HG03342 (cell line): ENCODE results near the gene PHLDA2.

ENCODE experiments used
- ATAC-seq: cut with Tn5 transposase; IDR thresholded peaks from one replicate; pipeline ENCODE4 v1.9.1; 2021; ENCODE audit warnings: mild to moderate bottlenecking, moderate library complexity; ENCODE audit not compliant: unreplicated experiment

PHLDA2 gene

GRCh38 chr11:2930704-2931419 is 1.6 kb upstream of the PHLDA2 start:
- ATAC-seq: peak; percentile 23

GRCh38 chr11:2929950-2930703 is 907 bp upstream of the PHLDA2 start:
- peak; percentile 42 for ATAC-seq

GRCh38 chr11:2929531-2929949 is 320 bp upstream of the PHLDA2 start:
- no peak for ATAC-seq

- no peak for ATAC-seq
These were observed 1.2 kb downstream of the PHLDA2 start for GRCh38 chr11:2927851-2928604.

DNA sequence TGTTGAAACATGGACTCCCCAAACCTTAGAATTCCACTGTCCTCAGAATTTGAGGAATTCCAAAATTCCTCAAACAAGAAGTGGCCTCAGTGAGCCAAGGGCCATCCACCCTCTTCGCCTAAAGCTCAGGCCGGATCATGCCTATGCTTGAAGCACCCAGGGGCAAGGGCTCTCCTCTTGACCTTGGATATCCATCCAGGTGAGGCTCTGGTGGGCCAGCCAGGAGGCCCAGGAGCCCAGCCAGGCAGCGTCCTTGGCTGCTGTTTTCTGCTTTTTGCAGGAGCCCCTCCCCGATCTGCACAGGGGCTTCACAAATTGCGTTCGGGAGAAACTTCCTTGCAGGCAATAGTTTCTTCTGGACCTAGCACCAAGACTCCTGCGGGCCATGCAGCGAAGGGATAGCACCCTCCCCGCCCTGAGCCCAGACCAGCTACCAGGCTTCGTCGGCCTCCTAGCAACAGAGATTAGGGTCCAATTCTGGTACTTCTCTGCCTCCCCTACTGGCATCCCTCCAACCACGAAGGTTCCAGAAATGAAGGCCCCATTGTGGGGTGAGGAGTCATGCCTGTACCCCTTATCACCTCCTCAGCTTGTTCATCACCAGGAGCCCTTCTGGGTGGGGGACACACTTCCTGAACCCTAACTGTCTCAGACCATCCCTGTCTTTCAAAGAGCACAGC is 2.0 kb downstream of the PHLDA2 start:
- no peak for ATAC-seq

GRCh38 chr11:2926611-2927051 is 2.6 kb downstream of the PHLDA2 start:
- no peak for ATAC-seq

DNA sequence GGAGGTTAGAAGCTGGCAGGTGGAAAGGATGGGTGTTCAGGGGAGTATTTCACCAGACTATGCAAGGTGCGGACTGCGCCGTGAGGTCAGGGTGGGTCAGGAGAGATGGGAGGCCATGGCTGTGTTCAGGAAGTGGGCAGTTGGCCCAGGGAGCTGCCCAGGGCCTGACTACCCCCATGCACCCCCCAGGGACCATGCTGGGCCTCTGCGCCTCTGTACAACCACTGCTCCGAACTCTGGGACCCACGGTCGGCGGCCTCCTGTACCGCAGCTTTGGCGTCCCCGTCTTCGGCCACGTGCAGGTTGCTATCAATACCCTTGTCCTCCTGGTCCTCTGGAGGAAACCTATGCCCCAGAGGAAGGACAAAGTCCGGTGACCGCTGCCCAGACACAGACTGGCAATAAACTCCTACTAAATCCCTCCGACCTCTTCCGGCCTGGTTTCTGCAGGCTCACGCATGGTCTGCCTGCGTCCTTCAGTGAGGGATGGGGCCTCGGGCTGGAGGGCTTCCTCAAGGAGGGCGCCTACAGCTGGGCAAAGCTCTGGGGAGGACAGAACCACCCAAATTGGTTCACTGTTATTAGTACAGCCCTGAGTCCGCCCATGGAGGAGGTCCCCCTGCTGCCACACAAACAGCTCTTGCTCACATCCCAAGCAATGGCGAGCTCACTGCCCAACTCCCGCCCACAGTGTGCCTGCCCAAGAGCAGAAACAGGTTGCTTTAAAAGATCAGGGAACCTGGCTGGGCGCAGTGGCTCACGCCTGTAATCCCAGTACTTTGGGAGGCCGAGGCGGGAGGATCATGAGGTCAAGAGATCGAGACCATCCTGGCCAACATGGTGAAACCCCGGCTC is 4.2 kb downstream of the PHLDA2 start:
- ATAC-seq: no peak

- ATAC-seq: no peak
These were observed 4.8 kb downstream of the PHLDA2 start for GRCh38 chr11:2924381-2924780.

DNA sequence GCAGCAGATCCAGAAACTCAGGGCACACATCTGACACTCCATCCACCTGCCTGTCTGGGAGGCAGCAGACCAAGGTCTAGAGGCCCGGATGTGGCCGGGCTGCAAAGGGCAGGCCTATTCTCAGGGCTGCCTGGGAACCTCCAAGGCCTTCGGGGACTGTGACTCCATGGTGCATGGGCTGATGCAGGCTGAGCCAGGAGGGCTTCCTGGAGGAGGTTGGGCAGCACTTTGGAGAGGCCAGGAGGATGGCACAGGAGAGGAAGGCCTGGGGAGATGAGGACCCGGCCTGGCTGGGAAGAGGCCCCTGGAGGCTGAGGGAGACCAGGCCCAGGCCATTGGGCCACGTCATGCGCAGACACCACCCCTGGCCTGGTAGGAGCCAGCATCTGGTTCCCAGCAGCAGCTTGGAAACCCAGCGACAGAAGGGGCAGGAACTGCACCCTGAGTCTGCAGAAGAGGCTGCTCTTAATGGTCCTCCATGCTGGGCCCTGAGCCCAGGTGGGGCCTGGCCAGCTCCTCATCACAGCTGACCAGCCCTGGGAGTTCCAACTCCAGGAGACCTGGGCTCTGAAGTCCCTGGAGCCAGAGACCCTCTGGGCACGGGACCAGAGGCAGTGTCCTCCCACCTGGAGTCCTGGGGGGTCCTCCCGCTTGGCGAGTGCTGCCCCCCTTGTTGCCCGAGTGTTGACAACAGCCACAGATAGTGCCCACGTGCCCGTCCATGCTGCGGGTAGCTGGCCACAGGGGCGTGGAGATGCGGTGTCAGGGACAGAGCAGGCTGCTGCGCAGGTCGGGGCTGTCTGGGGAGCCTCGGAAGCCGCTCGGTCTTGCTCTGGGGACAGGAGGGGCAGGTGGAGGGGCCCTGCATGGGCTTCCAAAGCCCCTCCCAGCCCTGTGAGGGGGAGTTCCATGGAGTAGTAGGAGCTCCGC is 5.5 kb downstream of the PHLDA2 start:
- no peak for ATAC-seq

- ATAC-seq: no peak
These were observed 6.6 kb downstream of the PHLDA2 start for GRCh38 chr11:2922655-2923054.

DNA sequence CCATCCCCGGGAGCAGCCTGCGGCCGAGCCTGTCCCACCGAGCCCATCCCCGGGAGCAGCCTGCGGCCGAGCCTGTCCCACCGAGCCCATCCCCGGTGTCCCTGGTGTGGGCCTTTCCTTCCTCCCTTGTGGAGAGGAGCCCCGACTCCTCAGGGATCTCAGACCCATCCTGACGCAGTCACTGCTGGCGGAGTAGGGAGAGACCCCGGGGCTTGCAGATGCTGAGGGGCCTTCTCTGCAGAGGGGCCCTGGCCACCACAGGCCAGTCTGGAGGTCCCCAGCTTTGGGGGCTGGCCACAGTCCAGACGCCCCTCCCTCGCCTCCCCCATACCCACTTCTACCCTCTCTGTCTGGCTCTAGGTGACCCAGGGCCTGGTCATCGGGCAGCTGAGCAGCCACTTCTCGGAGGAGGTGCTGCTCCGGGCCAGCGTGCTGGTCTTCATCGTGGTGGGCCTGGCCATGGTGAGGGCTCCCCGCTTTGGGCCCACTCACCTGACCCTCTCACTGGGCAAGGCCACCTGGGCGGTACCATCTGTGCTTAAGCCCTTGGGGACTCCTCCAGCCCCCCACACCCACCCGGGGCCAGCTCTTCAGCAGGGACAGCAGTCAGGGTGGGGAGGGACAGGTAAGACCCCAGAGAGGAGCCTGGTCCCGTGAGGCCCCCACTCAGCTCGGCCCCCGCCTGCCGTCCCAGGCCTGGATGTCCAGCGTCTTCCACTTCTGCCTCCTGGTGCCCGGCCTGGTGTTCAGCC is 7.3 kb downstream of the PHLDA2 start:
- ATAC-seq: no peak

GRCh38 chr11:2921261-2921660 is 8.0 kb downstream of the PHLDA2 start:
- no peak for ATAC-seq

DNA sequence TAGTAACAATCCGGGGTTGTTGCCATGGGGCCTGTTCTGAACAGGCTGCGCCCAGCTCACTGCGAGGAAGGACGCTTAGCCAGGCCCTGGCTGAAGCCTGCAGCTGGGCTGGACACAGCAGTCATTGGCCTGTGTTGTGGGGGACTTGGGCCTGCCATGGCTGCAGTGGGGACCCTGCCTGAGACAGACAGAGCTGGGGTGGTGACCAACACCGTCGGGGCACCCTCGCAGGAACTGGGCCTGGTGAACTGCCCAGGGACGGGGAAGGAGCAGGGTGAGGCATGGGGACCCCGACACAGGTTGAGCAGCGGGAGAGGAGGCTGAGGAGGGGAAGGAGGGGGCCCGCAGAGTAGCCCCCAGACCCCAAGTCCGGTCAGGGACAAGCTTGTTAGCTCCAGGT is 8.9 kb downstream of the PHLDA2 start:
- ATAC-seq: no peak

GRCh38 chr11:2919837-2920236 is 9.4 kb downstream of the PHLDA2 start:
- no peak for ATAC-seq

DNA sequence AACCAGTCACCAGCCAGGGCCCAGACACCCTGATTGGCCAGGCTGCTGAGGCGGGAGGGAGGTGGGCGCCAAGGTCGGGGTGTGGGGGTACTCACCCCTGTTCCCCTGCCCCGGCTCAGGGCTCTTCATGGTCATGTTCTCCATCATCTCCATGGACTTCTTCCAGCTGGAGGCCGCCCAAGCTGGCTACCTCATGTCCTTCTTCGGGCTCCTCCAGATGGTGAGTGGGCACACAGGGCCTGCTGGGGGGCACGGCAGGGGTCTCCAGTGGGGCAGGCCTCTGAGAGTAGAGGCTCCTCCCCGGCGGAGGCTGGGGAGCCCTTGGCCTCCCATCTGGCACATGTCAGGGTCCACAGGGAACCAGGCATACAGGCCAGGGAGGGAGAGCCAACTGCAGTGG is 10.0 kb downstream of the PHLDA2 start:
- no peak for ATAC-seq

DNA sequence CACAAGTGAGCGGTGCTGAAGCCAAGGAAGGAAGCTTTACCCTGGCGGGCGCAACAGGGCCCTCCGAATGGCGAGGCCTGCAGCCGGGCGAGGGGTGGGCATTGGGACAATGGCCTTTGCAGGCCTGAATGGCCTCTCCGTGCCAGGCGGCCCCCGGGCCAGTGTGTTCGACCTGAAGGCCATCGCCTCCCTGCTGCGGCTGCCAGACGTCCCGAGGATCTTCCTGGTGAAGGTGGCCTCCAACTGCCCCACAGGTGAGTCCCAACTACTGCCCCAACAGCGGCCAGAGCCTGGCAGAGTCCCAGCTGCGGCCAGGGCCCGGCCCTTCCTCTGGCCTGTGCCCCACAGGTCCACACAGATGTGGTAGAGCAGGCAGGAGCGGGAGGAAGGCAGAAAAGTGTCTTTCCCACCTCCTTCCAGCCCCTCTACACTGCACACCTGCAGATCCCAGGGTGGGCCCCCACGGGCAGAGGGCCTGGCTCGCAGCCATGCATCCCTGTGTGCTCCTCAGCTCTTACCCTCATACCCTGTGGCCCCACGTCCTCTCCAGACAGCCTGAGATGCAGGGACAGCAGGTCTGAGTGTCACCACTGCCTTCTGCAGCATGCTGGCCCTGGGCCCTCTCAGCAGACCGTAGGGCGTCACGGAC is 11.3 kb downstream of the PHLDA2 start:
- ATAC-seq: no peak

DNA sequence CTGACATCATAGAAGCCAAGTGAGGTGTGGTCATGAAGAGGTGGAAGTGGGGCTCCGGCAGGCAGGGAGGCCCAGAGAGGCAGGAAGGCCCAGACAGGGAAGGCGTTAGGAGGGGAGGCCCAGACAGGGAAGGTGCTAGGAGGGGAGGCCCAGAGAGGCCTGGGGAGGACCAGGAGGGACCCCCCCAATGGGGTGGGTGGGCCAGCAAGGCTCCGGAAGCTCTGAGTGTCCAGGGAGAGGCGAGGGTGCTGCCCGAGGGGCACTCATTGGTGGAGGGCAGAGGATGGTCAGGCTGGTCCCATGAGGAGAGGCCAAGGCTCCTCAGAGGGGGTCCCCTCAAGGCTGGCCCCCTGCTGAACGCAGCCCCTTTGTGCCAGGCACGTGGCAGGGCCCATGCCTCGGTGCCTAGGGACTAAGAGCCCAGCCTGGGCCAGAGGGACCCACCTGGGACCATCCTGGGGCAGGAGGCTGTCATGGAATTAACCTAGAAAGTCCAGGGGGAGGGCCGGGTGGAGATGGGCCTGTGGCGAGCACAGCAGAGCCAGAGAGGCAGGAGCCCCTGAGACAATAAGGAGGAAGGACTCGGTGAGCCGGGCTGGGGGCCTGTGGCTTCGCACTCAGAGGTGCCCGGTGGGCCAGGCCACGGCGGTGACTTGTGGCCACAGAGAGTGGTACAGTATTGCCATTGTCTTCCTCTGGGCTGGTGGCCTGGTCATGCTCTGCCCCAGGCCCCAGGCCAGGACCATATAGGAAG is 12.2 kb downstream of the PHLDA2 start:
- ATAC-seq: no peak
